Stimulated activated CD4-positive, alpha-beta T cell treated with anti-CD3 and anti-CD28 coated beads, Interleukin-4, amount 100 ng/mL, for 1 hour (primary cell): ENCODE results near the gene PARD3.

Experiments
- DNase-seq: peaks from one replicate; pipeline ENCODE4 v3.0.0-alpha.2; 2020

The PARD3 gene

GRCh38 chr10:34736976-34737771 lies 77.9 kb downstream of the PARD3 start:
- DNase-seq = no peak

- DNase-seq = no peak
Observed at GRCh38 chr10:34734918-34735317, 80.2 kb downstream of the PARD3 start.

- no peak for DNase-seq
Observed at GRCh38 chr10:34732926-34733325, 82.2 kb downstream of the PARD3 start.

GRCh38 chr10:34731885-34732701 lies 83.0 kb downstream of the PARD3 start:
- DNase-seq = no peak

GRCh38 chr10:34731213-34731612 lies 83.9 kb downstream of the PARD3 start:
- DNase-seq = no peak

GRCh38 chr10:34730726-34731125 lies 84.4 kb downstream of the PARD3 start:
- DNase-seq = no peak

GRCh38 chr10:34729619-34730018 lies 85.5 kb downstream of the PARD3 start:
- DNase-seq = no peak

GRCh38 chr10:34728361-34728760 lies 86.7 kb downstream of the PARD3 start:
- no peak for DNase-seq

GRCh38 chr10:34727595-34728033 lies 87.5 kb downstream of the PARD3 start:
- DNase-seq = no peak

- DNase-seq = no peak
Observed at GRCh38 chr10:34726862-34727261, 88.2 kb downstream of the PARD3 start.

GRCh38 chr10:34723750-34724149 lies 91.3 kb downstream of the PARD3 start:
- DNase-seq = no peak

- no peak for DNase-seq
Observed at GRCh38 chr10:34722404-34722803, 92.7 kb downstream of the PARD3 start.

- no peak for DNase-seq
Observed at GRCh38 chr10:34721208-34721840, 93.8 kb downstream of the PARD3 start.

- no peak for DNase-seq
Observed at GRCh38 chr10:34719746-34720145, 95.3 kb downstream of the PARD3 start.

- DNase-seq = no peak
Observed at GRCh38 chr10:34719328-34719727, 95.8 kb downstream of the PARD3 start.

GRCh38 chr10:34717429-34717828 lies 97.7 kb downstream of the PARD3 start:
- DNase-seq = no peak

GRCh38 chr10:34716958-34717357 lies 98.1 kb downstream of the PARD3 start:
- no peak for DNase-seq

- no peak for DNase-seq
Observed at GRCh38 chr10:34716234-34716633, 98.9 kb downstream of the PARD3 start.

- DNase-seq = no peak
Observed at GRCh38 chr10:34715511-34716187, 99.4 kb downstream of the PARD3 start.

GRCh38 chr10:34713875-34714274 lies 101.2 kb downstream of the PARD3 start:
- DNase-seq = no peak

GRCh38 chr10:34711500-34711899 lies 103.6 kb downstream of the PARD3 start:
- DNase-seq = no peak

- DNase-seq = no peak
Observed at GRCh38 chr10:34710391-34710751, 104.7 kb downstream of the PARD3 start.
